ACC112 (cell line): ENCODE data around the gene TEX11.
"Not testable (repeated sequence)": the region's sequence is repeated elsewhere in the genome, so short reads cannot be mapped to it uniquely, and the experiment has no call there.

Experiments used
- H2AFZ ChIP-seq: fragments of 200-600 bp; sonication (generic); one replicate; pipeline ENCODE4 v1.6.0; 2017; ENCODE audit warnings: antibody characterized with exemption, low read length; ENCODE audit not compliant: unreplicated experiment
- H3K27ac ChIP-seq: fragments of 200-600 bp; sonication (generic); 2 replicates; pipeline ENCODE4 v1.5.1; 2014; ENCODE audit warnings: low read depth, mild to moderate bottlenecking, antibody characterized with exemption, low read length, moderate library complexity
- H3K27me3 ChIP-seq: fragments of 200-600 bp; sonication (generic); 2 replicates; pipeline ENCODE4 v1.6.1; 2014; ENCODE audit warnings: mild to moderate bottlenecking, antibody characterized with exemption, low read length, moderate library complexity, mixed read lengths; ENCODE audit not compliant: insufficient read depth
- H3K36me3 ChIP-seq: fragments of 200-600 bp; sonication (generic); 2 replicates; pipeline ENCODE4 v1.6.1; 2016; ENCODE audit warnings: mild to moderate bottlenecking, antibody characterized with exemption, low read length, moderate library complexity, mixed read lengths; ENCODE audit not compliant: insufficient read depth
- H3K4me1 ChIP-seq: fragments of 200-600 bp; sonication (generic); one replicate; pipeline ENCODE4 v1.6.1; 2016; ENCODE audit warnings: low read length, mixed read lengths; ENCODE audit not compliant: insufficient read depth, unreplicated experiment, control insufficient read depth
- H3K4me3 ChIP-seq: fragments of 200-600 bp; sonication (generic); 2 replicates; pipeline ENCODE4 v1.5.1; 2014; ENCODE audit warnings: mild to moderate bottlenecking, low read depth, low read length
- H3K79me2 ChIP-seq: fragments of 200-600 bp; sonication (generic); one replicate; pipeline ENCODE4 v1.6.0; 2016; ENCODE audit warnings: low read length; ENCODE audit not compliant: control insufficient read depth, unreplicated experiment, insufficient read depth

TEX11 gene

DNA sequence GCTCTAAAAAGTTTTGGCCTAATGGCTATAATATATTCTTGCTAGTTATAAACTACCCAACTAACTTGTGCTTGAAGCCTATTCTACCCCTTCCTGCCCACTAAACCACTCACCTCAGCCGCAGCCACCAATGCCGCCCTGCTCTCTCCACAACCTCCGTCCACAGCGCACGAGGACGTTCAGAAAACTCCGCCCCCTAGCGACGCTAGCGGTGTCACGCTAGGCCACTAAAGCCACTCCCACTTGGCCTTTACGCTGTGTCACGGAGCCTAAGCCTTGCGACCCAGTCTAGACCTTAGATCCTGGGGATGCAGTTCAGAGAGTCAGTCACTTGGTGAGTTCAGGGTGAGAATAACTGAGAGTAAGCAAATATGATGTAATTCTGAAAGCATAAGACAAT lies at the start of gene TEX11:
Gene TEX11 (minus strand): TSS at position 171 of the 400 bp plus-strand sequence. CDS start 922 bp downstream, outside the sequence.
- H3K27me3 ChIP-seq = no peaks in the 10 kb centered on the region
- no peaks in the 10 kb centered on the region for H3K79me2 ChIP-seq
- no peaks in the 10 kb centered on the region for H3K4me1 ChIP-seq
- H3K36me3 ChIP-seq = no peaks in the 10 kb centered on the region
- no peak within 1 kb of the TSS for H3K4me3 ChIP-seq
- H2AFZ ChIP-seq = no peak within 1 kb of the TSS
- H3K27ac ChIP-seq = no peak within 1 kb of the TSS

DNA sequence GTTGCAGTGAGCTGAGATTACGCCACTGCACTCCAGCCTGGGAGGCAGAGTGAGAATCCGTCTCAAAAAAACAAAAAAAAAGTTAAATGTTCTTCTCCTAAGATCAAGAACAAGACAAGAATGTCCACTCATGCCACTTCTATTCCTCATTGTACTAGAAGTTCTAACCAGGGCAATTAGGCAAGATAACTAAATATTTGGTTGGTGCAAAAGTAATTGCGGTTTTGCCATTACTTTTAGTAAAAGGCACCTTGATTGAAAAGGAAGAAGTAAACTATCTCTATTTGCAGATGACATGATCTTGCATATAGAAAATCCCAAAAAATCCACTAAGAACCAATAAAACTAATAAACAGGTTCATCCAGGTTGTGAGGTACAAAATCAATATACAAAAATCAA lies 46.4 kb upstream of the TEX11 start:
- no peak overlapping the region for H3K4me3 ChIP-seq
- H2AFZ ChIP-seq = no peak overlapping the region
- H3K27me3 ChIP-seq = no peaks in the 10 kb centered on the region
- H3K27ac ChIP-seq = no peak overlapping the region
- H3K36me3 ChIP-seq = no peaks in the 10 kb centered on the region
- no peaks in the 10 kb centered on the region for H3K4me1 ChIP-seq
- no peaks in the 10 kb centered on the region for H3K79me2 ChIP-seq

DNA sequence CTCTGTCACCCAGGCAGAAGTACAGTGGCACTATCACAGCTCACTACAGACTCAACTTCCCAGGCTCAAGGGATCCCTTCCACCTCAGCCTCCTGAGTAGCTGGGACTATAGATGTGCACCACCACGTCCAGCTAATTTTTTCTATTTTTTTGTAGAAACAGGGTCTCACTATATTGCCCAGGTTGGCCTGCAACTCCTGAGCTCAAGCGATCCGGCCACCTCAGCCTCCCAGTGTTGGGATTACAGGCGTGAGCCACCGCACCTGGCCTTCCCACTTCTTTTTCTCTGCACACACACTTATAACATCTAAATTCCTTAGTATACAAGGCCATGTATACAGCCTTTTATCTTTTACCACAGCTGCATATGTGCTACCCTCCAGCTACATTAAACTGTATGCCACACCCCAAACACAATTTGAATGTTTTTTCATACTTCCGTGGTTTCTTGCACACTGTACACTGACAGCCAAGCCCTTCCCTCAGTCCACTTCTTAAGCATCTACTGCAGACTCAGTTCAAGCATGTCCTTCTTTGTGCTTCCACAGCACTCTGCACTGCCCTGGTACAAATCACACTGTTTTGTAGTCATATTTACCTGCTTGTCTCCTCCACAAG lies 15.9 kb upstream of the TEX11 start:
- Histone ChIP-seq H2AFZ (no peak overlapping the region), H3K79me2 (no peaks in the 10 kb centered on the region), H3K4me1 (no peaks in the 10 kb centered on the region), H3K4me3 (no peak overlapping the region), H3K36me3 (no peaks in the 10 kb centered on the region), H3K27me3 (peaks cover 29% of the 10 kb centered on the region), H3K27ac (no peak overlapping the region)

DNA sequence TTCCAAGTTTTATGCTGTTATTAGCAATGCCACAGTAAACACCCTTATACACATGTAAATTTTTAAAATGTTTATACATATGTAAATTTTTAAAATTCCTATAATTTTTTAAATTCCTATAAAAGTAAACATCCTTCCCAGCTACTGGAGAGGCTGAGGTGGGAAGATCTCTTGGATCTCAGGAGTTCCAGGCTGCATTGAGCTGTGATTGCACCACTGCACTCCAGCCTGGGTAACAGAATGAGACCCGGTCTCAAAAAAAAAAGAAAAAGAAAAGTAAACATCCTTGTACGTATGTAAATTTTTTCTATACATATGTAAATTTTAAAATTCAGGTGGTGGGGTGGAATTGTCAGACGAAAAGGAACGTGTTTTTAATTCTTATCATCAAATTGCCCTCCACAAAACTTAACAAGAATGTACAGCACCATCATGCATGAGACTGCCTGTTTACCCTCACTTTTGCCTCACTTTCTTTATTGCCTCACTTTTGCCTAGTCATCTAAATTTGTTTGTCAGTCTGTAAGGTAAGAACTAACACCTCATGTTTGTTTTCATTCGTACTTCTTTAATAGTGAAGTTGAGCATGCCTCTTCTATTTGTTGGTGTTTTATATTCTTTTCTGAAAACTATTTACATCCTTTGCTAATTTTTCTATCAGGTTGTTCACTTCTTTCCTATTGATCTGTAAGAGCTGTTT lies 14.4 kb upstream of the TEX11 start:
- no peaks in the 10 kb centered on the region for H3K4me1 ChIP-seq
- H3K27ac ChIP-seq = no peak overlapping the region
- no peaks in the 10 kb centered on the region for H3K79me2 ChIP-seq
- no peak overlapping the region for H2AFZ ChIP-seq
- H3K27me3 ChIP-seq = peaks cover 20% of the 10 kb centered on the region
- no peaks in the 10 kb centered on the region for H3K36me3 ChIP-seq
- H3K4me3 ChIP-seq = no peak overlapping the region

DNA sequence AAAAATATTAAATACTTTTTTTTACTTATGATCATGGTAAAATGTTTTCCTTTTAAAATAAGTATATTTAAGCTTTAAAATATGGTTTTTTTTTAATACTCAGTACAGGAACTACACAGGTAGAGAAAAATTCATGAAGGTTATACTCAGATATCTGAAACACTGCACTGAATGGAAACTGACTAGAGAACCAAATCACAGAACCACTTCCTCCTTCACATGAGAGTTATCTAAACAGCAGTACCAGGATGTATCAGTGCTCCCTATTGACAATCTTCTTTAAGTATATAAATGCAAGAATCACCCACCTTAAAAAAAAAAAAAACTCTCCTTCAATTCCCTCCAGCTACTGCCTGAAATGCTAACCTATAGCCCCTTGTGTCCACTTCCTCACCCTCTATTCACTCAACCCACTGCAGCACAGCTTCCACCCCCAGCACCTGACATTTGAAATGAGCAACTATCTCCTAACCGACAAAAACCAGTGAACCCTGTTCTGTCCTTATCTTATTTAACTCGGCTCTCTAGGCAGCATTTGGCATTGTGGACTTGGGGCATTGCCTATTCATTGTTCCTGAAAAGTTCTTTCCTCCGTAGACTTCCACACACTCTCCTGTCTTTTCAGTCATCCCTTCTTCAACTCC lies 13.3 kb upstream of the TEX11 start:
- no peaks in the 10 kb centered on the region for H3K4me1 ChIP-seq
- peaks cover 11% of the 10 kb centered on the region for H3K27me3 ChIP-seq
- H3K79me2 ChIP-seq = no peaks in the 10 kb centered on the region
- H3K4me3 ChIP-seq = no peak overlapping the region
- no peaks in the 10 kb centered on the region for H3K36me3 ChIP-seq
- no peak overlapping the region for H2AFZ ChIP-seq
- no peak overlapping the region for H3K27ac ChIP-seq

DNA sequence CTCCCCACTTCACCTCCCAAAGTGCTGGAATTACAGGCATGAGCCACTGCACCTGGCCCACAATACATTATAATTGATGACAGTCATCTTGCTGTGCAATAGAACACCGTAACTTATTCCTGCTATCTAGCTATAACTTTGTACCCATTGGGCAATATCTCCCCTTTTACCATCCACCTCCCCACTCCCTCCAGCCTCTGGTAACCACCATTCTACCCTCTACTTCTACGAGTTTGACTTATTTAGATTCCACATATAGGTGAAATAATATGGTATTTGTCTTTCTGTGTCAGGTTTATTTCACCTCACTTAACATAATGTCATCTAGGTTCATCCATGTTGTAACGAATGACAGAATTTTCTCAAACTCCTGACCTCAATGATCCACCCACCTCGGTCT lies 8.2 kb upstream of the TEX11 start:
- H2AFZ ChIP-seq = no peak overlapping the region
- H3K27ac ChIP-seq = no peak overlapping the region
- no peaks in the 10 kb centered on the region for H3K79me2 ChIP-seq
- H3K4me1 ChIP-seq = no peaks in the 10 kb centered on the region
- no peak overlapping the region for H3K4me3 ChIP-seq
- H3K27me3 ChIP-seq = no peaks in the 10 kb centered on the region
- H3K36me3 ChIP-seq = no peaks in the 10 kb centered on the region

DNA sequence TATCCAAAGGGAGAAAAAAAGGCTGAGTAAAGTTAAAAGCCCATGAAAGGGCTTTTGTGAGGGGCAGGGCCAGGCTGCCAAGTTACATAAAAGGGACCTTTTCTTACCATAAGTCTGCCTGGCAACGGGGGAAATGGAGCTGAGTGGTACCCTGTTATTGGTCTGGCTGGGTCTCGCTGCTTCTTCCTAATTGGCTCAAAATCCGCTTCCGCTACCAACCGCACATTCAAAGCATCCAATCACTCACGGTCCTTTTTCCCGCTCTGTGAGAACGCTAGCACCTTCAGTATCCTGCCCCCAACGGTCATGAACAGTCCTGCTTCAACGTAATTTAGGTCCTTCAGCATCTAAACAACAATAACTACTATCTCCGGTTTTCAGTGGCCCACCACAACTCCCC lies 611 bp downstream of the TEX11 start:
- Histone ChIP-seq H3K27ac (no peak overlapping the region), H2AFZ (no peak overlapping the region), H3K36me3 (no peaks in the 10 kb centered on the region), H3K4me3 (no peak overlapping the region), H3K4me1 (no peaks in the 10 kb centered on the region), H3K79me2 (no peaks in the 10 kb centered on the region), H3K27me3 (no peaks in the 10 kb centered on the region)

DNA sequence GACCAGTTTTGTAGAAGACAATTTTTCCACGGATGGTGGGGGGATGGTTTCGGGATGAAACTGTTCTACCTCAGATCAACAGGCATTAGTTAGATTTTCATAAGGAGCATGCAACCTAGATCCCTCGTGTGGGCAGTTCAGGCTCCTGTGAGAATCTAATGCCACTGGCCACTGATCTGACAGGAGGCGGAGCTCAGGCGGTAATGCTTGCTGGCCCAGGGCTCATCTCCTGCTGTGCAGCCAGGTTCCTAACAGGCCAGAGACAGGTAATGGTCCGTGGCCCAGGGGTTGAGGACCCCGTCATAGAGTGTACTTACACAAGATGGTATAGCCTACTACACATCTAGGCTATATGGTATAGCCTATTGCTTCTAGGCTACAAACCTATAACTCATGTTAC lies 7.0 kb downstream of the TEX11 start:
- H3K36me3 ChIP-seq = no peaks in the 10 kb centered on the region
- no peak overlapping the region for H3K4me3 ChIP-seq
- H3K4me1 ChIP-seq = no peaks in the 10 kb centered on the region
- no peaks in the 10 kb centered on the region for H3K79me2 ChIP-seq
- no peak overlapping the region for H3K27ac ChIP-seq
- H2AFZ ChIP-seq = no peak overlapping the region
- H3K27me3 ChIP-seq = no peaks in the 10 kb centered on the region

DNA sequence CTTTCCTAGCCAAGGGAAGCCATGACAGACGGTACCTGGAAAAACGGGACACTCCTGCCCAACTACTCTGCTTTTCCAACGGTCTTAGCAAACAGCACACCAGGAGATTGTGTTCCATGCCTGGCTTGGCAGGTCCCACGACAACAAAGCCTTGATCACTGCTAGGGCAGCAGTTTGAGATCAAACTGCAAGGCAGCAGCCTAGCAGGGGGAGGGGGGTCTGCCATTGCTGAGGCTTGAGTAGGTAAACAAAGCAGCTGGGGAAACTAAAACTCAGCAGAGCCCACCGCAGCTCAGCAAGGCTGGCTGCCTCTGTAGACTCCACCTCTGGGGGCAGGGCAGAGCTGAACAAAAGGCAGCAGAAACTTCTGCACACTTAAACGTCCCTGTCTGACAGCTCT lies 18.1 kb downstream of the TEX11 start:
- not testable (repeated sequence) for H3K36me3 ChIP-seq, H3K27me3 ChIP-seq, H2AFZ ChIP-seq

DNA sequence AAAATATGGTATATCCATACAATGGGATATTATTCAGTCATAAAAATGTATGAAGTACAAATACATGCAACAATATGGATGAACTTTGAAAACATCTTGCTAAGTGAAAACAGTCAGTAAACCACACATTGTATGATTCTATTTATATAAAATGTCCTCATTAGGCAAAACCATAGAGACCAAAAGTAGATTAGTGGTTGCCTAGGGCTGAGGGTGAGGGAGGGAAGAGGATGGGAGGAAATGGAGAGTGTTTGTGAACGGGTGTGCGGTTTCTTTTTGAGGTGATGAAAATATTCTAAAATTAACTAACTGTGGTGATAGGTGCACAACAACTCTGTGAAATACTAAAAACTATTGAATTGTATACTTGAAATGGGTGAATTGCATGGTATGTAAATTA lies 29.6 kb downstream of the TEX11 start:
- Histone ChIP-seq H2AFZ (no peak overlapping the region), H3K79me2 (no peaks in the 10 kb centered on the region), H3K4me3 (no peak overlapping the region), H3K4me1 (no peaks in the 10 kb centered on the region), H3K27ac (no peak overlapping the region), H3K27me3 (peaks cover 7% of the 10 kb centered on the region; the same call in 1 of the 2 replicates), H3K36me3 (no peaks in the 10 kb centered on the region)

More for the DNA sequence above, 18.1 kb downstream of the TEX11 start:
- H3K4me3 ChIP-seq, H3K79me2 ChIP-seq, H3K27ac ChIP-seq, H3K4me1 ChIP-seq: not testable (repeated sequence)

DNA sequence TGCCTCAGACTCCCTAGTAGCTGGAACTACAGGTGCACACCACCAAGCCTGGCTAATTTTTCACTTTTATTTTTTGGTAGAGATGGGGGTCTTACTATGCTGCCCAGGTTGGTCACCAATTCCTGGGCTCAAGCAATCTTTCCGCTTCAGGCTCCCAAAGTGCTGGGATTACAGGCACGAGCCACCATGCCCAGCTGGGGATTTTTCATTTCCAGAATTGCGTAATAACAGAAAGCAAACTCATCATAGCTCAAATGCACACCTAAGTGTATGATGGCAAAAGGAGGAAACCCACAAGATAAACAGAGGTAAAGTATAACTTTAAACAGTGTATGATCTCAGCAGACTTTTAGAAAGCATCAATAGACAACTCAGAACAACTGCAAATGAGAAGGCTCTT lies 56.2 kb downstream of the TEX11 start:
- Histone ChIP-seq H3K27ac (no peak overlapping the region), H3K4me1 (no peaks in the 10 kb centered on the region), H3K27me3 (no peaks in the 10 kb centered on the region), H3K4me3 (no peak overlapping the region), H3K79me2 (no peaks in the 10 kb centered on the region), H2AFZ (no peak overlapping the region), H3K36me3 (no peaks in the 10 kb centered on the region)
